H9 (cell line): ENCODE measurements around the gene CCDC187. TPM values are rescaled to one million over a fixed set of nuclear protein-coding genes. Genes with fewer than 3 reads are reported as not detected.

ENCODE experiments used
- DNase-seq: peaks from one replicate; pipeline ENCODE4 v3.0.0-alpha.2; 2017
- H2AFZ ChIP-seq: one replicate; pipeline ENCODE4 v1.6.1; 2013; ENCODE audit warnings: mild to moderate bottlenecking, low read length, control low read depth, moderate library complexity
- H2AK5ac ChIP-seq: 2 replicates; pipeline ENCODE4 v1.6.1; 2013; ENCODE audit warnings: low read length, control low read depth, mixed read lengths; ENCODE audit not compliant: insufficient read length
- H2BK120ac ChIP-seq: one replicate; pipeline ENCODE4 v1.6.1; 2013; ENCODE audit warnings: low read depth, mild to moderate bottlenecking, low read length, control low read depth, inconsistent platforms; ENCODE audit not compliant: poor library complexity, severe bottlenecking
- H2BK12ac ChIP-seq: 2 replicates; pipeline ENCODE4 v1.6.1; 2013; ENCODE audit warnings: low read length, control low read depth, mixed read lengths, low read depth; ENCODE audit not compliant: insufficient read length
- H2BK15ac ChIP-seq: 2 replicates; pipeline ENCODE4 v1.6.1; 2013; ENCODE audit warnings: low read depth, low read length, control low read depth
- H2BK20ac ChIP-seq: one replicate; pipeline ENCODE4 v1.6.1; 2013; ENCODE audit warnings: low read depth, mild to moderate bottlenecking, low read length, control low read depth, inconsistent platforms; ENCODE audit not compliant: poor library complexity, severe bottlenecking
- H2BK5ac ChIP-seq: 2 replicates; pipeline ENCODE4 v1.6.1; 2013; ENCODE audit warnings: low read length, control low read depth, mixed read lengths; ENCODE audit not compliant: insufficient read length
- H3K14ac ChIP-seq: 2 replicates; pipeline ENCODE4 v1.6.1; 2013; ENCODE audit warnings: low read length, control low read depth; ENCODE audit not compliant: insufficient read depth
- H3K18ac ChIP-seq: 2 replicates; pipeline ENCODE4 v1.6.1; 2013; ENCODE audit warnings: low read depth, mild to moderate bottlenecking, mixed read lengths, low read length, control low read depth; ENCODE audit not compliant: insufficient read length
- H3K23ac ChIP-seq: 2 replicates; pipeline ENCODE4 v1.6.1; 2013; ENCODE audit warnings: low read length, control low read depth, mixed read lengths, low read depth; ENCODE audit not compliant: insufficient read length
- H3K23me2 ChIP-seq: 2 replicates; pipeline ENCODE4 v1.6.1; 2013; ENCODE audit warnings: low read depth, mild to moderate bottlenecking, mixed read lengths, low read length, control low read depth; ENCODE audit not compliant: insufficient read length, poor library complexity, severe bottlenecking
- H3K27ac ChIP-seq: 2 replicates; pipeline ENCODE4 v1.5.1; 2013; ENCODE audit warnings: low read length, control low read depth, mixed read lengths, low read depth; ENCODE audit not compliant: insufficient read length
- H3K27me3 ChIP-seq: 2 replicates; pipeline ENCODE4 v1.6.1; 2013; ENCODE audit warnings: low read length, control low read depth, inconsistent platforms; ENCODE audit not compliant: insufficient read depth
- H3K4ac ChIP-seq: 2 replicates; pipeline ENCODE4 v1.6.1; 2013; ENCODE audit warnings: low read depth, mild to moderate bottlenecking, control low read depth, inconsistent platforms, low read length, moderate library complexity
- H3K4me1 ChIP-seq: 2 replicates; pipeline ENCODE4 v1.6.1; 2013; ENCODE audit warnings: low read length, control low read depth, inconsistent platforms; ENCODE audit not compliant: insufficient read depth
- H3K4me2 ChIP-seq: 2 replicates; pipeline ENCODE4 v1.6.1; 2013; ENCODE audit warnings: low read length, control low read depth, mixed read lengths; ENCODE audit not compliant: insufficient read length, insufficient read depth
- H3K56ac ChIP-seq: 2 replicates; pipeline ENCODE4 v1.6.1; 2013; ENCODE audit warnings: low read depth, mild to moderate bottlenecking, mixed read lengths, low read length, control low read depth; ENCODE audit not compliant: insufficient read length
- H3K79me1 ChIP-seq: 2 replicates; pipeline ENCODE4 v1.6.1; 2013; ENCODE audit warnings: low read depth, mild to moderate bottlenecking, moderate library complexity, low read length, control low read depth, inconsistent platforms; ENCODE audit not compliant: insufficient read depth, poor library complexity, severe bottlenecking
- H3K79me2 ChIP-seq: 2 replicates; pipeline ENCODE4 v1.6.1; 2013; ENCODE audit warnings: low read length, control low read depth, inconsistent platforms; ENCODE audit not compliant: insufficient read depth
- H3K9ac ChIP-seq: 2 replicates; pipeline ENCODE4 v1.6.1; 2013; ENCODE audit warnings: low read length, control low read depth, mixed read lengths; ENCODE audit not compliant: insufficient read length; ENCODE audit errors: extremely low read depth
- H3K9me3 ChIP-seq: one replicate; pipeline ENCODE4 v1.6.1; 2013; ENCODE audit warnings: low read depth, low read length, inconsistent platforms; ENCODE audit not compliant: control insufficient read depth
- H3T11ph ChIP-seq: one replicate; pipeline ENCODE4 v1.6.1; 2013; ENCODE audit warnings: mild to moderate bottlenecking, low read length, control low read depth, inconsistent platforms
- H4K20me1 ChIP-seq: one replicate; pipeline ENCODE4 v1.6.1; 2013; ENCODE audit not compliant: control insufficient read depth, insufficient read length, insufficient read depth
- H4K5ac ChIP-seq: 2 replicates; pipeline ENCODE4 v1.6.1; 2013; ENCODE audit warnings: low read depth, mild to moderate bottlenecking, mixed read lengths, low read length, control low read depth; ENCODE audit not compliant: insufficient read length
- H4K8ac ChIP-seq: replicated peaks from 2 replicates; pipeline ENCODE4 v1.6.1; 2013; ENCODE audit warnings: low read length, control low read depth, mixed read lengths, low read depth; ENCODE audit not compliant: insufficient read length
- H4K91ac ChIP-seq: 2 replicates; pipeline ENCODE4 v1.6.1; 2013; ENCODE audit warnings: low read depth, mild to moderate bottlenecking, moderate library complexity, mixed read lengths, low read length, control low read depth; ENCODE audit not compliant: insufficient read length
- H3K27ac Mint-ChIP-seq, 3 experiments: 2 replicates in 2 of 3; 3 replicates in 1 of 3; pipeline ENCODE4 v1.8.0; 2020 to 2021; ENCODE audit warnings: mixed read lengths in 3 of 3, mild to moderate bottlenecking in 1 of 3, moderate library complexity in 1 of 3
- H3K27me3 Mint-ChIP-seq: 2 replicates; pipeline ENCODE4 v1.8.0; 2021; ENCODE audit warnings: low read depth, mild to moderate bottlenecking, moderate library complexity, mixed read lengths
- H3K36me3 Mint-ChIP-seq, 3 experiments: 2 replicates in 2 of 3; 3 replicates in 1 of 3; pipeline ENCODE4 v1.8.0; 2020 to 2021; ENCODE audit warnings: low read depth in 3 of 3, mixed read lengths in 3 of 3; ENCODE audit not compliant: insufficient read depth in 1 of 3
- H3K4me1 Mint-ChIP-seq, 2 experiments: 2 replicates each; pipeline ENCODE4 v1.8.0; 2020; ENCODE audit warnings: mixed read lengths in 2 of 2
- H3K4me3 Mint-ChIP-seq, 2 experiments: 2 replicates in 1 of 2; 3 replicates in 1 of 2; pipeline ENCODE4 v1.8.0; 2020 to 2021; ENCODE audit warnings: mild to moderate bottlenecking in 2 of 2, mixed read lengths in 2 of 2, moderate library complexity in 1 of 2
- H3K9me3 Mint-ChIP-seq, 2 experiments: 2 replicates in 1 of 2; 3 replicates in 1 of 2; pipeline ENCODE4 v1.8.0; 2020; ENCODE audit warnings: mild to moderate bottlenecking in 2 of 2, mixed read lengths in 2 of 2, moderate library complexity in 1 of 2
- CTCF ChIP-seq: fragments of 200-600 bp; sonication (generic); conservative IDR thresholded peaks from 3 replicates; pipeline ENCODE4 v1.8.0; 2021; ENCODE audit warnings: antibody characterized with exemption, mild to moderate bottlenecking
- WGBS: extraction: QIAGEN DNeasy Blood & Tissue Kit; methylation state at CpG from one replicate; pipeline ENCODE4 v1.1.7; 2013; ENCODE audit warnings: missing lambda C conversion rate, low lambda C conversion rate, mixed read lengths; ENCODE audit not compliant: insufficient read length; ENCODE audit errors: extremely low coverage; 5-methylcytosine and 5-hydroxymethylcytosine counted together
- total RNA-seq: library from RNA; stranded (reverse); gene quantifications from 2 replicates; pipeline ENCODE4 v1.2.1, GENCODE V29; 2021

CCDC187 gene
- total RNA-seq, 1 experiment from 2014 or later: 0.07 TPM

DNA sequence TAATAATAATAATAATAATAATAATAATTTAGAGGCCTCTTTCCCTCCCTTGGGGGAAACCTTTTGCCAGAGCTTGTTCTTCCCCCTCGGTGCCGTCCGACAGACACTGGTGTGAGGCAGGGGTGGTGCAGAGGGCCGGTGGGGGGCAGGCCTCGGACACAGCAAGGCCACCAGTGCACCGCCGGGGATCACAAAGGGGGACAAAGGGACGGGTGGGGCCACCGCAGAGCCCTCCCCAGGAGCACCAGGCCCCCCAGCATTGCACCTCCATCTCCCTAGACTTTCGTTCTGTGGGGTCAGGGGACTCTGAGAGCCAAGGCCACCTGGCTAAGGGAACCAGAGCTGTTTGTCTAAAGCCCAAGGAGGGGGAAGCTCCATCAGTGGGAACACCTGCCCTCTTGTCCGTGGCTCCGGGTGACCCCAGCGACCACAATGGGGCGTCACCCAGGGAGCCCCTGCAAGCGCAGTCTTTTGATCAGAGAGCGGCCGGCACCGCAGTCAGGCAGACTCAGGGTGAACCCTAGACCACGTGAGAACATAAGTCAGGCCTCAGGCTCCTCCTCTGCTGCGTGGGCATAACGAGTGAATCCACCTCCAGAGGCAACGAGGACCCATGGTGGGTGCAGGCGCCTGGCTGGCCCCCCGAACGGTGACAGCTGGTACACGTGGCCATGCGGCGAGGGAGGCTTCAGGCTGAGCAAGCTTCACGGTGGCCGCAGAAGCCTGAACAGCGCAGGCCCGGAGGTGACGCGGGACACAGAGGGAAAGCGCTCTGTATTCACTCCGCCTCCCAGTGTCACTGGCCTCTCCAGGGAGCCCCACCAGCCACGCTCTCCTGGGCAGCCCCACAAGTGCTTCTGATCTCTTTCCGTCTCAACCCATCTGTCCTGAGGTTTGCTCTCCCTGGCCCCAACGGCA lies 46.3 kb downstream of the CCDC187 start:
- Histone ChIP-seq H3K27me3 (no peaks in the 10 kb centered on the region), H3K9me3 (no peaks in the 10 kb centered on the region), H2AK5ac (no peak overlapping the region), H2BK15ac (no peak overlapping the region), H3K14ac (no peak overlapping the region; the same call in 1 of the 2 replicates), H2AFZ (no peak overlapping the region), H3K23me2 (no peaks in the 10 kb centered on the region), H2BK20ac (no peak overlapping the region), H3K79me1 (no peaks in the 10 kb centered on the region), H3K79me2 (no peaks in the 10 kb centered on the region), H3K23ac (no peak overlapping the region), H3K4ac (no peak overlapping the region), H3T11ph (no peak overlapping the region), H4K20me1 (no peaks in the 10 kb centered on the region), H3K56ac (no peak overlapping the region), H3K4me2 (no peak overlapping the region), H3K4me1 (no peaks in the 10 kb centered on the region), H3K9ac (no peak overlapping the region), H2BK120ac (no peak overlapping the region), H2BK12ac (no peak overlapping the region), H4K91ac (no peak overlapping the region), H3K18ac (no peak overlapping the region), H4K8ac (no peak overlapping the region), H4K5ac (no peak overlapping the region), H2BK5ac (no peak overlapping the region), H3K27ac (no peak overlapping the region)
- H3K9me3 Mint-ChIP-seq: no peaks in the 10 kb centered on the region
- H3K4me1 Mint-ChIP-seq: peaks cover 2 to 14% of the 10 kb centered on the region in 2 experiments; a peak in 2 of 4 replicates
- H3K4me3 Mint-ChIP-seq: no peak overlapping the region
- no peak for TF ChIP-seq CTCF
- no peak overlapping the region for H3K27ac Mint-ChIP-seq
- DNase-seq: no peak
- H3K36me3 Mint-ChIP-seq: no peaks in the 10 kb centered on the region
- no CpG with 5 or more reads among the region's 39 CpGs for WGBS
- H3K27me3 Mint-ChIP-seq: no peaks in the 10 kb centered on the region; the same call in 1 of the 2 replicates
